ENCODE data around the gene MMS19.

MMS19 gene, protein sequence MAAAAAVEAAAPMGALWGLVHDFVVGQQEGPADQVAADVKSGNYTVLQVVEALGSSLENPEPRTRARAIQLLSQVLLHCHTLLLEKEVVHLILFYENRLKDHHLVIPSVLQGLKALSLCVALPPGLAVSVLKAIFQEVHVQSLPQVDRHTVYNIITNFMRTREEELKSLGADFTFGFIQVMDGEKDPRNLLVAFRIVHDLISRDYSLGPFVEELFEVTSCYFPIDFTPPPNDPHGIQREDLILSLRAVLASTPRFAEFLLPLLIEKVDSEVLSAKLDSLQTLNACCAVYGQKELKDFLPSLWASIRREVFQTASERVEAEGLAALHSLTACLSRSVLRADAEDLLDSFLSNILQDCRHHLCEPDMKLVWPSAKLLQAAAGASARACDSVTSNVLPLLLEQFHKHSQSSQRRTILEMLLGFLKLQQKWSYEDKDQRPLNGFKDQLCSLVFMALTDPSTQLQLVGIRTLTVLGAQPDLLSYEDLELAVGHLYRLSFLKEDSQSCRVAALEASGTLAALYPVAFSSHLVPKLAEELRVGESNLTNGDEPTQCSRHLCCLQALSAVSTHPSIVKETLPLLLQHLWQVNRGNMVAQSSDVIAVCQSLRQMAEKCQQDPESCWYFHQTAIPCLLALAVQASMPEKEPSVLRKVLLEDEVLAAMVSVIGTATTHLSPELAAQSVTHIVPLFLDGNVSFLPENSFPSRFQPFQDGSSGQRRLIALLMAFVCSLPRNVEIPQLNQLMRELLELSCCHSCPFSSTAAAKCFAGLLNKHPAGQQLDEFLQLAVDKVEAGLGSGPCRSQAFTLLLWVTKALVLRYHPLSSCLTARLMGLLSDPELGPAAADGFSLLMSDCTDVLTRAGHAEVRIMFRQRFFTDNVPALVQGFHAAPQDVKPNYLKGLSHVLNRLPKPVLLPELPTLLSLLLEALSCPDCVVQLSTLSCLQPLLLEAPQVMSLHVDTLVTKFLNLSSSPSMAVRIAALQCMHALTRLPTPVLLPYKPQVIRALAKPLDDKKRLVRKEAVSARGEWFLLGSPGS

DNA sequence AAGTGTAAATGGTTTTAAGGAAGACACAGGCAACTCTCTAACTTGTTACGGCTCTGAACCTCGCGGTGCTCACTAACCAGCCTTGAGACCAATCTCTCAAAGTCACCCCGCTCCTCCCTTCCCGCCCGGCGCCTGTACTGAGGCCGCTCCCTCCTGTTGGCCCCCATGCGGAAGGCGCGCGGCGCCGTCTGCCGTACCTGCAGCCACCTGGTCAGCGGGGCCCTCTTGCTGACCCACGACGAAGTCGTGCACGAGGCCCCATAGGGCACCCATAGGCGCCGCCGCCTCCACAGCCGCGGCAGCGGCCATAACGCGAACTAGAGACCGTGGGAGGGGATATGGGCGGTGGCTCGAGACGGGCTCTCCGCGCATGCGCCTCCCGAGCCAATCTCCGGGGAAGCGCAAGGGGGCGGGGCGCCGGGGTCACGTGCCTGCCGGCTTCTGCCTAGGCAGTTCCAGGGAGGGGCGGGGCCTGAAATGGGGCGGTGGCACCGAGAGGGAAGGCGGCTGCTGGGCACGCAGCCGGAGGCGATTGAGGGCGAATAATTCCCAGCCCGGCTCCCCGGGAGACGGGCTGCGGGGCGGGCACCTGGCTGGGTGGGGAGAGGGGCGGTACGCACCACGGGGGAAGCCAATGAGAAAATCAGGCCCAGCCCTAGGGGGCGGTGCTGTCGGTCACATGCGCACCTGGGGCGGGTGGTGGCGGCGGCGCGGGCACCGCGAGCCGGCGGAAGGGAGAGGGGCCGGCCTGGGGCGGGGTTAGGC is at the start of gene MMS19:
Gene MMS19 (minus strand): TSS at position 347 of the 765 bp plus-strand sequence. CDS start 38 bp downstream, at position 309.
- DNase-seq: peak; percentile 99 to 100

DNA sequence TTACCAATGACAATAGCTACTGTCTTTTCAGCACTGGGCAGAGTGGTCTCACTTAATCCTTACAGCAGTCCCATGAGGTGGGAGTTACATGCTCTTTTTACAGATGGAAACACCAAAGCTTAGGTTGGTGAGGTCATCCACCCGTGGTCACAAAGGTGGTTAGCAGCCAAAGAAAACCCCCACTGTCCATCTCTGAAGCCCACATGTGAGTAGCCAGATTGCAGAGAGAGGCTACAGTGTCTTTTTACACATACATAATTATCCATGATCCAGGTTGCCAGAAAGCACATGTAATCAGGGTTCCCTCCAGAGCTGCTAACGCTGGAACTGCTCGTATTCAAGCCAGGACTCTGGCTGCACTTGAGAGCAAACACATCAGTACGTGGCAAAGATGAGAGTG is 49.7 kb upstream of the MMS19 start:
- DNase-seq: no peak

DNA sequence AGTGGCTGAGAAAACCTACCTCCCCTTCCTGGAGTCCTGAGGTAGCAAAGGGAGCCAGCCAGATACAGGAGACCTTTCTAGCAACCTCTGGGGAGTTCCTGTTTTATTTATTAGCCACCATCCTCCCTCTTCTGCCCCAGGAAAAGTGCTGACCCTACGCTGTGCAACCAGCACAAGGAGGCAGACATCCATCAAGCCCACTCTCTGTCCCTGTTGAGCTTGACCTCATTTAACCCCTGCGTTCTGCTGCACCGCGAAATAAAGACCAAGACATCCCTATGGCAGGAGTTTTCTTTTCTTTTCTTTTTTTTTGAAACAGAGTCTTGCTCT is 49.0 kb upstream of the MMS19 start:
- no peak for DNase-seq

DNA sequence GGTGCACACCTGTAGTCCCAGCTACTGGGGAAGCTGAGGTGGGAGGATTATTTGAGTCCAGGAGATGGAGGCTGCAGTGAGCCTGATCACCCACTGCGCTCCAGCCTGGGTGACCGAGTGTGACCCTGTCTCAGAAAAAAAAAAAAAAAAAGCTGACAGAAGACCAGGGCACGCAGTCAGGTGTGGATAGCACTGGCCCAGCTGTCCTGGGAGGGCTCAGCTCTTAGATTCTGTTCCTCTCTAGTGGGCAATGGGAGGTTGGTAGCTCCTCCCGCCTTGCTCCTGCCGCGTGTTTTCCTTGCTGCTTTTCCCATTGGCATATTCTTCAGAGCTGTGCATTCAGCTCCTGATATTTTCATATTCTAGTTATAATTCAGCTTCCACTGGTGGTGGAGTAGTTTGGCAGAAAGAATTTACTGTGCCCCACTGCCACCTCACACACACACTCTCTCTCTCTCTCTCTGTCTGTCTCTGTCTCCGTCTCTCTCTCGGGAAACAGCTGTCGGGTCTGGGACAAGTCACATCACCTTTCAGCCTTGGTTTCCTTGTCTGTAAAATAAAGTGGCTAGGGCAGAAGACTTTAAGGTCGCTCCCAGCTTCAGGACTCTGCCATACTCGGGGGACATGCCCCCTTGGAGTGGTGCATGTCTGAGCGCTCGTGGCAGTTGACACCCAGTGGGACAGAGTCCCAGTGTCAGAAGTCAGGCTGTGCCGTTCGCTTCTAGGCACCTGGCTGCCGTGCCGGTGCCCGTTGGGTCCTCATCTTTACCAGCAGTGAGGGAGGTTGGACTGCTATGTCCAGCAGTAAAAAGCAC is 48.4 kb upstream of the MMS19 start:
- DNase-seq: no peak

DNA sequence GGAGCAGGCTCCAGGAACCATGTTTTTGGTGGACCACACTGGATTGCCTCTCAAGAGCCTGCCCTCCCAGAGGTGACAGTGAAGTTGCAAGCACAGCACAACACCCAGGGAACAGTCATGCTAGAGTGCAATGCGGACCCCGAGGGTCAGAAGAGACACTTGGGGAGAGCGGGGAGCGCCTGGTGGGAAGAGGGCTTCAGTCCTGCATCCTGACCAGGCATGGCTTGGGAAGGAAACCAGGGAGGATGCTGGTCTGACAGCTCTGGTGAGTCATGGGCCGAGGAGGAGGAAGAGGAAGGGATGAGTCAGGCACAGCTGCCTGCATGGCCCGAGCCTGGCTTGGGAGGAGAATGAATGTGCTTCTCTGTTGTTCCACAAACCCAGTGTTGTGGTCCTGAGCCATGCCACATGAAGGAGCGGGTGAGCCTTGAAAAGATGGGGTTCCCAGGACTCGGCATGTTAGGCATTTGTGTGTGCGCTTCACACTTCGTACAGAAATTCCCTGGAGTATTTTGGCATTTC is 44.9 kb upstream of the MMS19 start:
- peak; percentile 78 to 90 for DNase-seq

DNA sequence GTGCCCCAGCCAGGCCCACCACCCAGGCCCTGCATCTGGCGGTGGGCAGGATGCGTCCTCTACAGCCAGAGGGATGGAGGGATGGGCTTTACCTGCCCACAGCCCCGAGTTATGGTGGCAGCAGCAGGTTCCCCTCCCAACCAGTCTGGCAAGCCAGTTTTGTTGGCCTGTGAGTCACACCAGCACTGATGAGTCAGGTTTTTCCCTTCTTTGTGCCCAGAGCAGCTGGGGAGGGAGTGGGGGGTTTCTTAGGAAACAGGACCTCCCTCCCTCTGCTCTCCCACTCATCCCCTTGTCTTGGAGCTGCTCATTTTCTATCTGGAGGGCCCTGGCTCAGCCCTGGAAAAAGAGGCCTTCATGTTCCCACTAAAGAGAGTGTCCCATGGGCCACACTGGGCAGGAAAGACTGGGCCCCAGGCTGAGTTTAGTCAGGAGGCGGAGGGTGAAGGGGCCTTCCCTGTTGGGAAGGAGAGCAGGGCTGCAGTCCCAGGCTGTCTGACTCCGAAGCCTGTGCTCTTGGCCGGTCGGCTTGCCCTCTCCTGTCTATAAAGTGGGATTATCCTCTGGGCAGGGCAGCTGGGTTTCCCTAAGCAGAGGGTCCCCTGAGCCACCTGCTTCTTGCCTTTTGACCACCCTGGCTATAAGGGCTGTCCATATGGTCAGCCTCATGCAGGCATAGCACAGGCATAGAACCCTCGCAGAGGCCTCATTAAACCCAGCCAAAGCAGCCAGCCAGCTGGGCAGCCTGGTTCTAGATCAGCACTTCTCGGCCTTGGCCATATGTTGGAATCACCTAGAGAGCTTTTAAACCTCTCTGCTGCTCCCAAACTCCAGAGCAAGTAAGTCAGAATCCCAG is 44.2 kb upstream of the MMS19 start:
- DNase-seq: peak; percentile 36 to 55

DNA sequence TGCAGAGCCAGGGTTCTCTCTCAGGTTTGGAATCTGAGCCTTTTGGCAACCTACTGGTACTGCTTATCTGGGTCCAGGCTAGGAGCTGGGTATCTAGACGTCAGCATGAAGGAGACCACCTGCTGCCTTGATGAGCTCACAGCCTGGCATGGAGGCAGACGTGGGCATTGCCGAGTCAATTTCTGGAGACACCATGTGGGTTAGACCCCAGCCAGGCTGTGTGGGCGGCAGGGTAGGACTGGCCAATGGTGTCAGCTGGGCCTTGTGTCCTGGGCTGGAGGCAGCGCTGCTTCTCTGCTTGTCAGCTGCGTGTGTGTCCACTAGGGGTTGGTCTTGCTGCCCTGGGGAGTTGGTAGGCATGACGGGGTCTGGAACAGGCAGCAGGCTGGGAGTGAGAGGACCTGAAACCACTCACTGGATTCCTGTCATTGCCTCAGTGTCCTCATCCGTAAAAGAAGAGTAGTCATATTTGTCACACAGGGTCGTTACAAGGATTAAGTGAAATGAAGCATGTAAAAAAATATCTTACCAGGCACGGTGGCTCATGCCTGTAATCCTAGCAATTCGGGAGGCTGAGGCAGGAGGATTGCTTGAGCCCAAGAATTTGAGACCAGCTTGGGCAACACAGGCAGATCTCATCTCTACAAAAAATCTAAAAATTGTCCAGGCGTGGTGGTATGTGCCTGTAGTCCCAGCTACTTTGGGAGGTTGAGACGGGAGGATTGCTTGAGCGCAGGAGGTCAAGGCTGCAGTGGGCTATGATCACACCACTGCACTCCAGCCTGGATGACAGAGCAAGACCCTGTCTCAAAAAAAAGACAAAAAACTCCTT is 42.7 kb upstream of the MMS19 start:
- no peak for DNase-seq

DNA sequence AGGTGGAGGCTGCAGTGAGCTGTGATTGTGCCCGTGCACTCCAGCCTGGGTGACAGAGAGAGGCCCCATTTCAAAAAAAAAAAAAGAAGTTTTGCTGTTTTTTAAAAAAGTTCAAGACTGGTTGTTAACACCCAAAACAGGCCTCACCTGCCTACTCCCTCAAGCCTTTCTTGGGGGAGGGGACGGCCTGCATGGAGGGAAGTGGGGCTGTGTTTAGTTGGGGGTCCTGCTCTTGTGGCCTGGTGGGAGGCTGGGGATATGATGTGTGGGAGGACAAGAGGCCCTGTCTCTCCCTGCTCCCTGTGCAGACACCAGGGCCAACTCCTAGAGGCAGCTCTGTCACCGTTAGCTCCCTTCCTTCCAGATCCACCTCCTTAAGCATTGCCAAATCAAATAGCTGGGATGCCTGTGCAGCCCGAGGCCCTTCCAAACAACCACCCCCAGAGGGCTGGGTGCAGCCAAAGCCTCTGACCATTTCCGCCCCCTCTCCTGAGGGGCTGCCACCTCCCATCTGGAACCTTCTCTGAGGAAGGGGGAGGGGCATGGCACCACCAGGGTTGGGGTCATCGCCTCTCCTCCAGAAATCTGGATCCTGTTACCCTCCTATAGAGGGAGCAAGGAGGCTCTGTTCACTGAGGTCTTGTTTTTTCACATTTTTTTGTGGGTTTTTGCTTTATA is 41.4 kb upstream of the MMS19 start:
- DNase-seq: no peak

DNA sequence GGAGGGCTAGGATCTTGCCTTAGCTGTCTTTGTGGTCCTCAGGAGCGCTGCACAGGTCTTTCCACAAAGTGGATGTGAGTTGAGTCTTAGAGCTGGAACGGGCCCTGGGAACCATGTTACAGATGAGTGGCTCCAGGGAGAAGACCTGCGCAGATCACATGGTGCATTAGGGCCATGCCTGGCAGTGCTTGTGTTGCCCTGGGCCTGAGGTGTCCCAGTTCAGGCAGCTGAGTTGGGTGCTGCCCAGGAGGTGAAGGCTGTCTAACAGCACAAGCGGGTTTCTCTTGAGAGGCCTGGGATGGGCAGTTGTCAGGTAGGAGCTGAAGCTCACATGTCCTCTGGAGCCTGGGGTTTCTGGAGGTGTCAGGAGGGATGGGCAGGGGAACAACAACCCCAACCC is 40.6 kb upstream of the MMS19 start:
- DNase-seq: no peak

DNA sequence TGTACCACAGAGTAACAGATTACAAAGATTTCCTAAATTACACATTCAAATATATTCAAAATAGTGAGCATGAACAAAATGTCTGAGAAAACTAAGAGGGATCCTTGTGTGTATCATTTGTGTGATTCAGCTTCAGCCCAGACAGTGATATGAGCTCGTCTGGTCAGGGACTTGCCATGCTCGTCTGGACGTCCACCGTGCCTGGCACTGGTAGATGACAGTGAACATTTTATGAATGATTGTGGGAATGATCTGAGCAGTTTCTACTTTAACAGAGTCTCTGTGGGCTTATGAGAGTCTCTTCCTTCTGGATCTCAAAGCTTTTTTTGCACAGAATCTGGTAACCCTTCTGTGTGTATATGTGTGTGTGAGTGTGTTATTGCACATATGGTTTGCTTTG is 40.2 kb upstream of the MMS19 start:
- DNase-seq: no peak

DNA sequence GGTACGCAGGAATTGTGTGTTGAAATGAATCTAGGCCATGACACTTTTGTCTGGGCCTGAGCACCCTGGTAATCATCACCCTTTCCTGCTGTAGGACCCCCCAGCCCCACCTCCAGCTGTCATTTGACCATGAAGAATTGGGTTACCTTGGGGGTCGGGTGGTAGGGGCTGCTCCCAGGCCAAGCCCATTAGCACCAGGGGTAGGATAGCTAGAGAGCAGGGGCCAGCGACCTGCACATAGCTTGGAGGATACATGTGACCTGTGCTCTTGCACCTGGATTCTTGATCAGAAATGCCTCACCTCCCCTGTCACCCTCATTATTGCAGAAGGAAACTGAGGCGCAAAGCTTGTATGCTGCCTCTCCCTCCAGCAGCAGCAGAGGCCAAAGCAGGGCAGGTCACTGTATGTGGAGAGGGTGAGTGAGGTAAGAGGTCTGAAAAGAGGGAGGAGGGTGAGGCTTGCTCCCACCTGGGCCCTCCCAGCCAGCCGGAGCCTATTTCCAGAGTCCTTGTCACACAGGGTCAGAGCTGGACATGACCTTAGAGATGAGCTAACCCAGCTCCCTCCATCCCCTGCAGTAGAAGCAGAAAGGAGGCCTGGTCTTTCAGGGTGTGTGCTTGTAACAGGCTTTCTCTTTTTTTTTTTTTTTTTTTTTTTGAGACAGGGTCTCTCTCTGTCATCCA is 39.1 kb upstream of the MMS19 start:
- no peak for DNase-seq

DNA sequence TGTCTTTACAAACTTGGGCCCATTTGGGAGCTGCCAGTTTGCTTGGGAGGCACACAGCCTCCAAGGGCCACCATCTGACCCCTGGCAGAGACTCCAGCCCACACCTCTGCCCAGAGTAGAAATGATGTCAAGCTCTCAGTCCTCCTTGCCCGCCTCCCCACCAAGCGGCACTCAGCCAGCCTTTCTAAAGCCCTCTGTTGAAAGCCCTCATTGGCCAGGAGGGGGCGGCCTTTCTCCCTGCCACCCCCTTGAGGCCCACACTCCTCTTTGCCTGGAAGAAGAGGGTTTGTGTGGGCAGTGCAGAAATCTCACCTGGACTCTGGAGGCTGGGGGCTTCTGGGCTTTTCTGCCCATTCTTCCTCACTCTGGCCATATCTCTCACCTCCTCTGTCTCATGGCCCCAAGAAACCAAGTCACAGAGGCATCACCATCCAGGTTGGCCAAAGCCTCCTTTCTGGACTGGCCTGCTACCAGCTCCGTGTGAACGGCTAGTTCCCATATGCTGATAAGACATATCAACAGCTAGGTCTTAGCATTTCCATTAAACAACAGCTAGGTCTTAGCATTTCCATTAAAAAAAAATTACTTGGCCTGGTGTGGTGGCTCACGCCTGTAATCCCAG is 36.6 kb upstream of the MMS19 start:
- DNase-seq: peak; percentile 32 to 49

DNA sequence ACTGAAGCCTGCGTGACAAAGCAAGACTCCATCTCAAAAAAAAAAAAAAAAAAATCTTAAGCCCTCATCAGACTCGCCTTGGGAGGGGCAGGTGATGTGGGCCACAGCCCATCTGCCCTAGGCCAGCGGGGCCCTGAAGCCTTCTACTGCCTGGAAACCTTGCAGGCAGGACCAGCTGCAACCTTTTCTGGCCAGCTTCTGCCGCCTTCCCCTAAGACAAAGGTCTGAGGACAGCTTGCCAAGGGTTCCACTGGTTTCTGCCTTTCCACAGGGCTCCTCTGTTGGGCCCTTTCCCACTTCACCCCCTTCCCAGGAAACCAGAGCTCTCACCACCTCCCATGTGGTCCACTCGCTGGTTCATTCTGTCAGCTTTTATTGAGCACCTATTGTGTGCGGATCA is 35.7 kb upstream of the MMS19 start:
- DNase-seq: no peak

DNA sequence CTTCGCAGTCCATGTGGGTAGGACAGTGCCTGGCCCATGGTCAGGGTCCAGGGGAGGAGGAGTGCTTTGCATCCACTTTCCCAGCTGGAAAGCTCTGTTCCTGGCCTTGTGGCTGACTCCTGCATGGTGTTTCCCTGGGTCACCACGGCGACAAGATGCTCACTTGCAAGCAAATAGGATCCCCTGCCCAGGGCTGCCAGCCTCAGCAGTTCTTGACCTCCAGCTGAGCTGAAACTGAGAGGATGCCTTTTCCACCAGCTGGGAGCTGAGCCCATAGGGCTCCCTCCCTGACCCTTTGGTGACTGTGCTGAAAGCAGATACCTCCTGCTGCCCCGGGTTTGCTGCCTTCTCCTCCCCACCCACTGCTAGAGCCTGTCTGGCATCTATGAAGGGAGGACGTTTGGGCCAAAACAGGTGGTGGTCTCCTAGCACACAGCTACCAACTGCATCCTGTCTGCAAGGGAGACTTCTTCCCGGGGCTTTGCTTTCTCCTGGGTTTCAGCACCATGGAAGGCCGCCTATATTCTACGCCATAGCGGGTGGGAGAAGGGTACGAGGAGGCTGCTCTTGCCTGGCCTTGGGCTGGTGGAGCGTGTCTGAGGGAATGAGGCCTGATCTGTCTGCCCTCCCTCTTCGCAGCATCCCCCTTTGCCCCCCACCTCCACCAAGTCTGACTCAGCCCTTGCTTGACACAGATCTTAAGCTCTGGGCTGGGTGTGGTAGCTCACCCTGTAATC is 34.9 kb upstream of the MMS19 start:
- peak in 1 of 2 donors; percentile 22 for DNase-seq

DNA sequence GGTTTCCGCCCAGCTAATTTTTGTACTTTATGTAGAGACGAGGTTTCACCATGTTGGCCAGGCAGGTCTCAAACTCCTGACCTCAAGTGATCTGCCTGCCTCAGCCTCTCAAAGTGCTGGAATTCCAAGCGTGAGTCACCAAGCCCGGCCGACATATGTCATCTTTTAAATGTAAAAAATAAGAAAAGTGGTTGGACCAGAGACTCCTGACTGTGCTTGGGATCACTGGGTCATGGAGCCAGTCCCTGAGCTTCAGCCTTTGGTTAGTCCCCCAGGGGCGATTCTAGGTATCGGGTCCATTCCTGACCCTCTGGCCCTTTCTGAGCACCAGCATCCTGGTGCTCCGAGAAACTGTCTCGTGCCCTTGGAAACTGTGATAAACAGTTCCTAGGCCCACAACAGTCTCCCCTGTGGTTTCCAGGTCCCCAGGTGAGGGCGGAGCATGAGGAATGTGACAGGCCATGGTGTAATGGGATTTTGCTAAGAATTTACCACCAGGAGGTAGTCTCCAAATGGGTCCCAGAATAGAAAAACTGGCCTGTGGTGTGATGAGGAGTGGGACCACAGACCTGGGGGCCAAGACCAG is 33.3 kb upstream of the MMS19 start:
- no peak for DNase-seq

DNA sequence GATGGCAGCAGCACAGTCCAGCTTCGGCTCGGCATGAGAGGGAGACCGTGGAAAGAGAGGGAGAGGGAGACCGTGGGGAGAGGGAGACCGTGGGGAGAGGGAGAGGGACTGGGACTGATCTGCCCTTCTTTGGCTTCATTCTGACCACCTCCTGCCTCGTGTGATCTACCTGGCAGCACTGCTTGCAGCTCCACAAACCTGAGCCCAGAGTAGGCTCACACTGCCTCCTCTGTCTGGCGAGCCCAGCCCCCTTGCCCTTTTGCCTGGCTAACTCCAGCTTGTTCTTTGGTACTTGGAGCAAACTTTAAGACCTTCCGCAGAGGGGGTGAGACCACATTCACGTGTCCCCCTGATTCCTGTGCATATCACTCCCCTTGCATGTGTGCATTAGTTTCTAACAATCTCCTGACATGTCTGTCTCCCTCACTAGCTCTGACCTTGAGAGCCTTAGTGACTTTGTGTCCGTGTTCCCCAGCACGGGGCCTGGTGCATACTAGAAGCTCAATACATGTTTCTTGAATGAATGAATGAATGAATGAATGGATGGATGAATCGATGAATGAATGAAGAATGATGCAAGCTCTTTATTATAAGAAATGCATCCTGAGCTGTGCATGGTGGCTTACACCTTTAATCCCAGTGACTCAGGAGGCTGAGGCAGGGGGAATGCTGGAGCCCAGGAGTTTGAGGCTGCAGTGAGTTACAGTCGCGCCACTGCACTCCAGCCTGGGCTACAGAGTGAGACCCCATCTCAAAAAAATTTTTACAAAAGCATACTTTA is 31.7 kb upstream of the MMS19 start:
- no peak for DNase-seq

All from hippocampal formation (tissue), 2 donors.